Measurements from ENCODE around the gene QSER1. TPM values are rescaled to one million over a fixed set of nuclear protein-coding genes. Genes with fewer than 3 reads are reported as not detected.

The QSER1 gene
- total and polyA plus RNA-seq, 11 donors = 2.1 to 25.3 (median 18.2) TPM

DNA sequence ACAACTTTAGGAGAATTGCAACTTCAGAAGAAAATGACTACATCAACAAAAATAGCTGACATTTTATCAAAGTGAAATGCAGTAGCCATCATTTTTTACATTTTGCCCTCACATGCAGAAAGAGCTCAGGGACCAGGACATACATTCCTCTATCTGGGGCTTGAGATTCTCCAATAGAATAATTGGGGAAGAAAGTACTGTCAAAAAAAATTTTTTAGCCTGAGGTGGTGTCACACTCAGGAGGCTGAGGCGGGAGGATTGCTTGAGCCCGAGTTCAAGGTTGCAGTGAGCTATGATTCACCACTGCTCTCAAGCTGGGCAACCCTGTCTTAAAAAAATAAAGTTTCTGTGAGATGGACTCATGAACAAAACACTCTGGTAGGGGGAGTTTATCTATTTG, 90.9 kb downstream of the QSER1 start:
- TF ChIP-seq POLR2A (IDR thresholded peaks at IDR 0.05) (no peak), CTCF (IDR thresholded peaks at IDR 0.05) (no peak)
- 88 to 100% (median 93%) methylated on average over 2 of the region's 2 CpGs for WGBS, 4 donors
- DNase-seq = no peak
- Histone ChIP-seq H3K27me3 (no peaks in the 10 kb centered on the region), H3K36me3 (peaks cover 0 to 17% (median 0%) of the 10 kb centered on the region in 9 donors), H3K27ac (no peak overlapping the region), H3K4me3 (no peak overlapping the region), H3K9me3 (no peaks in the 10 kb centered on the region), H3K4me1 (no peaks in the 10 kb centered on the region)
- intact Hi-C loops (cut with DNase I) = no loop called here
- ATAC-seq = no peak

DNA sequence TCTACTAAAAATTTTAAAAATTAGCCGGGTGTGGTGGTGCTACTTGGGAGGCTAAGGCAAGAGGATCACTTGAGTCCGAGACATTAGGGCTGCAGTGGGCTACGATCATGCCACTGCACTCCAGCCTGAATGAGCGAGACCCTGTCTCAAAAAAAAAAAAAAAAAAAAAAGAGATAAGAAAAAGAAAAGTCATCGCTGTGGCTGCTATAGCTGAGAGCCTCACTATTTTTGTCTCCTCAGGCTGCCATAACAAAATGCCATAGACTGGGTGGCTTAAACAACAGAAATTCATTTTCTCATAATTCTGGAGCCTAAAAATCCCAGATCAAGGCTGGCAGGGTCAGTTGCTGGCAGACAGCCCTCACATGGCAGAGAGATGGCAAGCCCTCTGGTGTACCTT, 93.0 kb downstream of the QSER1 start:
- Histone ChIP-seq H3K4me1 (no peaks in the 10 kb centered on the region), H3K4me3 (no peak overlapping the region), H3K36me3 (no peaks in the 10 kb centered on the region), H3K27ac (no peak overlapping the region), H3K9me3 (peaks cover 0 to 4% (median 0%) of the 10 kb centered on the region in 12 donors), H3K27me3 (no peaks in the 10 kb centered on the region)
- TF ChIP-seq POLR2A (IDR thresholded peaks at IDR 0.05) (no peak), CTCF (IDR thresholded peaks at IDR 0.05) (no peak)
- DNase-seq (no peak), ATAC-seq (no peak)
- intact Hi-C loops (cut with DNase I) = no loop called here
- WGBS, 4 donors = 91 to 96% (median 95%) methylated on average over 5 of the region's 5 CpGs

GRCh38 chr11:32987851-32988250, 95.2 kb downstream of the QSER1 start:
- H3K4me3 ChIP-seq = no peak overlapping the region
- DNase-seq = no peak
- TF ChIP-seq POLR2A (IDR thresholded peaks at IDR 0.05) (no peak), CTCF (IDR thresholded peaks at IDR 0.05) (no peak)
- intact Hi-C loops (cut with DNase I) = no loop called here
- no peaks in the 10 kb centered on the region for H3K36me3 ChIP-seq
- no peaks in the 10 kb centered on the region for H3K27me3 ChIP-seq
- no peak for ATAC-seq
- no peaks in the 10 kb centered on the region for H3K4me1 ChIP-seq
- H3K9me3 ChIP-seq = peaks cover 0 to 25% (median 5%) of the 10 kb centered on the region in 12 donors
- WGBS, 4 donors = 75 to 82% (median 79%) methylated on average over 8 of the region's 8 CpGs
- no peak overlapping the region for H3K27ac ChIP-seq

DNA sequence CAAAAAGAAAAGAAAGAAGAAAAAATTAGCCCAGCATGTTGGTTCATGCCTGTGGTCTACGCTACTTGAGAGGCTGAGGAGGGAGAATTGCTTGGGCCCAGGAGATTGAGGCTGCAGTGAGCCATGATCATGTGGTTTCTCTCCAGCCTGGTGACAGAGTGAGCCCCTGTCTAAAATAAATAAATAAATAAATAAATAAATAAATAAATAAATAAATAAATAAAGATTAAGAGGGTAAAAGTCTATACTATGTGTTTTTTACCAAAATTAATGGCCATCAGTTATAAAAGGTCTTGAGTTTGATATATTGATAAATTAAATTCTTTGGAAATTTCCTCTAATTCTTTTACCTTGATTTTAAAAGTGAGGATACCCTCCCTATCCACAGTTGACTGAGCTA, 97.9 kb downstream of the QSER1 start:
- Histone ChIP-seq H3K27ac (no peak overlapping the region), H3K4me3 (no peak overlapping the region), H3K36me3 (no peaks in the 10 kb centered on the region), H3K9me3 (peaks cover 0 to 32% (median 5%) of the 10 kb centered on the region in 12 donors), H3K4me1 (no peaks in the 10 kb centered on the region), H3K27me3 (no peaks in the 10 kb centered on the region)
- TF ChIP-seq CTCF (IDR thresholded peaks at IDR 0.05) (no peak), POLR2A (IDR thresholded peaks at IDR 0.05) (no peak)
- no peak for ATAC-seq
- intact Hi-C loops (cut with DNase I) = no loop called here
- DNase-seq = no peak
- WGBS, 4 donors = 0 to 58% (median 0%) methylated on average over 1 of the region's 1 CpG

Measured in heart left ventricle (tissue), 16 donors.